GM15510 (cell line): ENCODE measurements around the gene ABCC3.

Experiments used
- POLR2A ChIP-seq: IDR thresholded peaks from 3 replicates; pipeline ENCODE4 v1.6.1; 2011; ENCODE audit warnings: borderline replicate concordance; ENCODE audit not compliant: insufficient read length; ENCODE audit errors: extremely low read depth

The ABCC3 gene

GRCh38 chr17:50613007-50613992, 21.4 kb upstream of the ABCC3 start:
- TF ChIP-seq POLR2A: no peak

- TF ChIP-seq POLR2A: no peak
These were observed 20.1 kb upstream of the ABCC3 start for GRCh38 chr17:50614471-50615051.

- TF ChIP-seq POLR2A: no peak
These were observed 18.9 kb upstream of the ABCC3 start for GRCh38 chr17:50615828-50616227.

- no peak for TF ChIP-seq POLR2A
These were observed 16.4 kb upstream of the ABCC3 start for GRCh38 chr17:50618300-50618699.

GRCh38 chr17:50618941-50619340, 15.7 kb upstream of the ABCC3 start:
- TF ChIP-seq POLR2A: no peak

- TF ChIP-seq POLR2A: no peak
These were observed 15.2 kb upstream of the ABCC3 start for GRCh38 chr17:50619489-50619888.

GRCh38 chr17:50620237-50620636, 14.4 kb upstream of the ABCC3 start:
- TF ChIP-seq POLR2A: no peak

- no peak for TF ChIP-seq POLR2A
These were observed 13.8 kb upstream of the ABCC3 start for GRCh38 chr17:50620858-50621257.

- TF ChIP-seq POLR2A: no peak
These were observed 13.1 kb upstream of the ABCC3 start for GRCh38 chr17:50621574-50622031.

GRCh38 chr17:50624321-50624934, 10.3 kb upstream of the ABCC3 start:
- TF ChIP-seq POLR2A: no peak

- no peak for TF ChIP-seq POLR2A
These were observed 9.4 kb upstream of the ABCC3 start for GRCh38 chr17:50625032-50625871.

GRCh38 chr17:50626037-50626574, 8.6 kb upstream of the ABCC3 start:
- no peak for TF ChIP-seq POLR2A

- no peak for TF ChIP-seq POLR2A
These were observed 7.5 kb upstream of the ABCC3 start for GRCh38 chr17:50627036-50627781.
